ENCODE measurements around the gene CCDC66. TPM values are rescaled to one million over a fixed set of nuclear protein-coding genes. Genes with fewer than 3 reads are reported as not detected.

The CCDC66 gene
- total and polyA plus RNA-seq, 2 donors (not counting 1 experiment from before 2014, with no cell fraction given): 12.3 to 53.7 TPM

DNA sequence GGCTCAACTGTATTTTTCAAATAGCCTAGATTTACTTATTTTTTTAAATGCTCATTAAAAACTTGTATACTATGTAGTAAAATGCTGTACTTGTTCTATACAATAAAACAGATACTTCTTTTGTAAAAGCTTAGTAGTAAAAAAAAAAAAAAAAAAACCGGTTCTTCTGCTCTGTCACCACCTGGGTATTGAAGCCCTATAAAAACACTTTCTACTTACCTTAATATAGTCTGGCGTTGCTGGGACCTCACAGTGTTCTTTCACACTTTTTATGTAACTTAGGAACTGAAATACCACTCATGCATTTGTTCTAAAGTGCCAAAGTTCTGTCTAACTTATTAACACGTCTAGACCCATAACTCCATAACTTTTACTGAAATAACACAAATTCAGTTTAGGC lies 64.7 kb downstream of the CCDC66 start:
- Histone ChIP-seq H3K27me3 (replicated peaks in 1 of 4; ENCODE audit: control extremely low read depth in 1 of 4, control insufficient read depth in 3 of 4, insufficient read depth in 4 of 4, low read length in 3 of 4) (no peaks in the 10 kb centered on the region), H3K27ac (ENCODE audit: low read length in 2 of 2) (no peak overlapping the region), H3K4me3 (ENCODE audit: control extremely low read depth in 1 of 5, extremely low read depth in 1 of 5, insufficient read depth in 1 of 5, low read depth in 2 of 5, low read length in 4 of 5) (no peak overlapping the region), H2AFZ (ENCODE audit: insufficient read depth, low read depth, low read length, poor library complexity, severe bottlenecking) (no peak overlapping the region), H3K4me2 (replicated peaks; ENCODE audit: low read depth, low read length, poor library complexity, severe bottlenecking) (no peak overlapping the region), H3K79me2 (ENCODE audit: control insufficient read depth, insufficient read depth, low read length) (no peaks in the 10 kb centered on the region), H4K20me1 (ENCODE audit: control insufficient read depth, insufficient read depth, low read length, poor library complexity, severe bottlenecking) (no peaks in the 10 kb centered on the region), H3K36me3 (replicated peaks in 1 of 2; ENCODE audit: control extremely low read depth in 1 of 2, control insufficient read depth in 1 of 2, extremely low read depth in 1 of 2, insufficient read depth in 2 of 2, low read length in 1 of 2) (peaks cover 15 to 66% of the 10 kb centered on the region in 2 experiments), H3K4me1 (ENCODE audit: control insufficient read depth in 2 of 2, insufficient read depth in 2 of 2, low read length in 2 of 2) (no peaks in the 10 kb centered on the region), H3K9ac (ENCODE audit: low read length) (no peak overlapping the region), H3K9me3 (ENCODE audit: control extremely low read depth in 1 of 3, control insufficient read depth in 2 of 3, insufficient read depth in 1 of 3, low read length in 2 of 3) (no peaks in the 10 kb centered on the region)
- Mint-ChIP-seq H3K27ac (no peak overlapping the region), H3K27me3 (no peaks in the 10 kb centered on the region), H3K9me3 (ENCODE audit: insufficient read depth) (no peaks in the 10 kb centered on the region), H3K4me1 (no peaks in the 10 kb centered on the region), H3K4me3 (no peak overlapping the region)
- intact Hi-C loops (cut with micrococcal nuclease): no loop called here
- no peak for DNase-seq
- ChIA-PET CTCF (interaction anchor here (1.2 kb wide), 1 partner anchor 366 kb away, joined by 4 read pairs; no protein-coding TSS in a partner anchor), POLR2A (interaction anchor here (0.7 kb wide), 1 partner anchor 15 kb away, joined by 3 read pairs; no protein-coding TSS in a partner anchor)
- TF ChIP-seq, protein P1, sequence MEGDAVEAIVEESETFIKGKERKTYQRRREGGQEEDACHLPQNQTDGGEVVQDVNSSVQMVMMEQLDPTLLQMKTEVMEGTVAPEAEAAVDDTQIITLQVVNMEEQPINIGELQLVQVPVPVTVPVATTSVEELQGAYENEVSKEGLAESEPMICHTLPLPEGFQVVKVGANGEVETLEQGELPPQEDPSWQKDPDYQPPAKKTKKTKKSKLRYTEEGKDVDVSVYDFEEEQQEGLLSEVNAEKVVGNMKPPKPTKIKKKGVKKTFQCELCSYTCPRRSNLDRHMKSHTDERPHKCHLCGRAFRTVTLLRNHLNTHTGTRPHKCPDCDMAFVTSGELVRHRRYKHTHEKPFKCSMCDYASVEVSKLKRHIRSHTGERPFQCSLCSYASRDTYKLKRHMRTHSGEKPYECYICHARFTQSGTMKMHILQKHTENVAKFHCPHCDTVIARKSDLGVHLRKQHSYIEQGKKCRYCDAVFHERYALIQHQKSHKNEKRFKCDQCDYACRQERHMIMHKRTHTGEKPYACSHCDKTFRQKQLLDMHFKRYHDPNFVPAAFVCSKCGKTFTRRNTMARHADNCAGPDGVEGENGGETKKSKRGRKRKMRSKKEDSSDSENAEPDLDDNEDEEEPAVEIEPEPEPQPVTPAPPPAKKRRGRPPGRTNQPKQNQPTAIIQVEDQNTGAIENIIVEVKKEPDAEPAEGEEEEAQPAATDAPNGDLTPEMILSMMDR (IDR thresholded peaks at IDR 0.05): no peak
- TF ChIP-seq EZH2 (IDR thresholded peaks at IDR 0.05; ENCODE audit: borderline replicate concordance, insufficient read depth, low read depth, low read length, poor library complexity, severe bottlenecking): no peak
- WGBS (ENCODE audit: insufficient coverage): 100% methylated on average over 1 of the region's 3 CpGs
- ATAC-seq (ENCODE audit: low read depth): no peak

- no peak for TF ChIP-seq EZH2 (IDR thresholded peaks at IDR 0.05; ENCODE audit: borderline replicate concordance, insufficient read depth, low read depth, low read length, poor library complexity, severe bottlenecking)
- TF ChIP-seq, protein P1 (IDR thresholded peaks at IDR 0.05): no peak
Observed at GRCh38 chr3:56622381-56622780, 65.4 kb downstream of the CCDC66 start.

More at GRCh38 chr3:56622381-56622780, 65.4 kb downstream of the CCDC66 start:
- ChIA-PET CTCF (no interaction called here), POLR2A (no interaction called here)
- no peak overlapping the region for H3K4me3 Mint-ChIP-seq
- no peaks in the 10 kb centered on the region for H3K4me1 ChIP-seq (ENCODE audit: control insufficient read depth in 2 of 2, insufficient read depth in 2 of 2, low read length in 2 of 2)
- no peaks in the 10 kb centered on the region for H3K9me3 Mint-ChIP-seq (ENCODE audit: insufficient read depth)
- H3K9ac ChIP-seq (ENCODE audit: low read length): no peak overlapping the region
- ATAC-seq (ENCODE audit: low read depth) (no peak), DNase-seq (no peak)
- H2AFZ ChIP-seq (ENCODE audit: insufficient read depth, low read depth, low read length, poor library complexity, severe bottlenecking): no peak overlapping the region
- H3K79me2 ChIP-seq (ENCODE audit: control insufficient read depth, insufficient read depth, low read length): no peaks in the 10 kb centered on the region
- no peaks in the 10 kb centered on the region for H3K4me1 Mint-ChIP-seq
- H3K27me3 Mint-ChIP-seq: no peaks in the 10 kb centered on the region
- H4K20me1 ChIP-seq (ENCODE audit: control insufficient read depth, insufficient read depth, low read length, poor library complexity, severe bottlenecking): no peaks in the 10 kb centered on the region
- H3K27ac ChIP-seq (ENCODE audit: low read length in 2 of 2): no peak overlapping the region
- no peaks in the 10 kb centered on the region for H3K9me3 ChIP-seq (ENCODE audit: control extremely low read depth in 1 of 3, control insufficient read depth in 2 of 3, insufficient read depth in 1 of 3, low read length in 2 of 3)
- intact Hi-C loops (cut with micrococcal nuclease): no loop called here
- peaks cover 19 to 66% of the 10 kb centered on the region in 2 experiments for H3K36me3 ChIP-seq (replicated peaks in 1 of 2; ENCODE audit: control extremely low read depth in 1 of 2, control insufficient read depth in 1 of 2, extremely low read depth in 1 of 2, insufficient read depth in 2 of 2, low read length in 1 of 2)
- no peak overlapping the region for H3K27ac Mint-ChIP-seq
- H3K27me3 ChIP-seq (replicated peaks in 1 of 4; ENCODE audit: control extremely low read depth in 1 of 4, control insufficient read depth in 3 of 4, insufficient read depth in 4 of 4, low read length in 3 of 4): no peaks in the 10 kb centered on the region
- H3K4me3 ChIP-seq (ENCODE audit: control extremely low read depth in 1 of 5, extremely low read depth in 1 of 5, insufficient read depth in 1 of 5, low read depth in 2 of 5, low read length in 4 of 5): no peak overlapping the region
- H3K4me2 ChIP-seq (replicated peaks; ENCODE audit: low read depth, low read length, poor library complexity, severe bottlenecking): no peak overlapping the region
- WGBS (ENCODE audit: insufficient coverage): no CpG with 5 or more reads among the region's 3 CpGs
